LNCaP clone FGC (cell line): ENCODE results near the gene CCDC92.

Experiments
- DNase-seq: peaks from one replicate; pipeline ENCODE4 v3.0.0-alpha.2; 2011; ENCODE audit warnings: low read depth
- H3K4me3 ChIP-seq: 2 replicates; pipeline ENCODE4 v1.5.1; 2011; ENCODE audit warnings: mild to moderate bottlenecking, low read depth, low read length, control low read depth
- TF ChIP-seq, protein P1 (sequence below): IDR thresholded peaks from 2 replicates; pipeline ENCODE4 v1.5.1; 2012; ENCODE audit warnings: mild to moderate bottlenecking; ENCODE audit not compliant: control insufficient read depth, insufficient read depth; ENCODE audit errors: extremely low read depth

The CCDC92 gene

DNA sequence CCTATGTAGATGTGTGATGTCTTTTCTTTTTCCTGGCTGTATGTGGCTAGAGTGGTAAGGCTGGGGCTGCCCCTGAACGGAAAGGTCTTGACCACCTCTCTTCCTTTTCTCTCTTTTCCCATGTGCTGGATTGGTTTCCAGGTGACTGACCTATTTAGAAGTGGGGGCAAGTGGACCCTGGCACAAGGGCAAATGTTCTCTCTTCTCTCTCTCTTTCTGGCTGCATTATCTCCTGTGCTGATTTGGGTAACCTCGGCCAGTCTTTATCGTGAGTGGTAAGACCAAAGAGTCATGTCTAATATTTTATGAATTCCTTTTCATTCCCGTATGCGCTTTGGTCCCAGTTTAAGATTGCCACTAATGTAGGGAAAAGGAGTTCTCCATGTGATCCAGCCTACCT, 16.5 kb upstream of the CCDC92 start:
- no peak for DNase-seq
- TF ChIP-seq, protein P1, sequence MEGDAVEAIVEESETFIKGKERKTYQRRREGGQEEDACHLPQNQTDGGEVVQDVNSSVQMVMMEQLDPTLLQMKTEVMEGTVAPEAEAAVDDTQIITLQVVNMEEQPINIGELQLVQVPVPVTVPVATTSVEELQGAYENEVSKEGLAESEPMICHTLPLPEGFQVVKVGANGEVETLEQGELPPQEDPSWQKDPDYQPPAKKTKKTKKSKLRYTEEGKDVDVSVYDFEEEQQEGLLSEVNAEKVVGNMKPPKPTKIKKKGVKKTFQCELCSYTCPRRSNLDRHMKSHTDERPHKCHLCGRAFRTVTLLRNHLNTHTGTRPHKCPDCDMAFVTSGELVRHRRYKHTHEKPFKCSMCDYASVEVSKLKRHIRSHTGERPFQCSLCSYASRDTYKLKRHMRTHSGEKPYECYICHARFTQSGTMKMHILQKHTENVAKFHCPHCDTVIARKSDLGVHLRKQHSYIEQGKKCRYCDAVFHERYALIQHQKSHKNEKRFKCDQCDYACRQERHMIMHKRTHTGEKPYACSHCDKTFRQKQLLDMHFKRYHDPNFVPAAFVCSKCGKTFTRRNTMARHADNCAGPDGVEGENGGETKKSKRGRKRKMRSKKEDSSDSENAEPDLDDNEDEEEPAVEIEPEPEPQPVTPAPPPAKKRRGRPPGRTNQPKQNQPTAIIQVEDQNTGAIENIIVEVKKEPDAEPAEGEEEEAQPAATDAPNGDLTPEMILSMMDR, result no peak
- H3K4me3 ChIP-seq, result no peak overlapping the region

- TF ChIP-seq, protein P1, result no peak
- no peak for DNase-seq
- no peak overlapping the region for H3K4me3 ChIP-seq
These were observed 14.4 kb upstream of the CCDC92 start for GRCh38 chr12:123987022-123987421.

GRCh38 chr12:123986374-123986965, 13.8 kb upstream of the CCDC92 start:
- no peak overlapping the region for H3K4me3 ChIP-seq
- TF ChIP-seq, protein P1, result no peak
- DNase-seq, result no peak

- H3K4me3 ChIP-seq, result no peak overlapping the region
- DNase-seq, result no peak
- TF ChIP-seq, protein P1, result no peak
These were observed 12.3 kb upstream of the CCDC92 start for GRCh38 chr12:123984903-123985302.

DNA sequence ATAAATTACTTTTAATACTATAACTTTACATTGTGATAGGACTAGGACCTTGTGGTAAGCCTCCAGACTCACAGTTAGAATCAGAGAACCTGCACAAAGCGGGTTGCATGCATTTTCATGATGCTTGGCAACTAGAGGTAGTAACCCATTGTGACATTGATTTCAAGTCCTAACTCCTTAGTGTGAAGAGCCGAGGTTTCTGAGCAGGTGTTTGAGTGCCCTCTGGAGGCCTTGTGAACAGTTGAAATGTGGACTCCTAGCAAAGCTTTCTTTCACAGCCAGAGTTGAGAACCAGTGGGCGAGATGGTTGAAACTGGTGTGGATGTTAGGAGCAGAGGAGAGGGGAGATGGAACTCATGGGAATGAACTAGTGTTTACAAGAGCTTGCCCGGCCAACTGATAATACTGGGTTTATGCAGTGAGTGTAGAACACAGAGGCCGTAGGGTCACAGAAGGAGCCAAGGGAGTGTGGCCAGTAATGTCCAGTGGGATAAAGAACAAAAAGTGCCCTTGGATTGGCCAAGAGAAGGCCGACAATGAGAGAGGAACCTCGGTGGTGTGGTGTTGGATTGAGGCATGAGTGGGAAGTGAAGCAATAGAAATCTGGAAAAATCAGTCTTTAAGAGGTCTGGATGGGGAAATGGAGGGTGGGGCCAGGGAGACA, 11.3 kb upstream of the CCDC92 start:
- TF ChIP-seq, protein P1, result peak; percentile 77
- no peak overlapping the region for H3K4me3 ChIP-seq
- DNase-seq, result peak; percentile 39

GRCh38 chr12:123982269-123982668, 9.6 kb upstream of the CCDC92 start:
- DNase-seq, result no peak
- H3K4me3 ChIP-seq, result no peak overlapping the region
- TF ChIP-seq, protein P1, result no peak

- DNase-seq, result no peak
- TF ChIP-seq, protein P1, result no peak
- H3K4me3 ChIP-seq, result no peak overlapping the region
These were observed 6.9 kb upstream of the CCDC92 start for GRCh38 chr12:123979566-123979965.
